Measurements from ENCODE around the gene CFAP65.

The CFAP65 gene

GRCh38 chr2:219010162-219010756, 31.1 kb downstream of the CFAP65 start:
- DNase-seq: no peak

GRCh38 chr2:219009294-219009693, 32.0 kb downstream of the CFAP65 start:
- no peak for DNase-seq

GRCh38 chr2:219003979-219004378, 37.3 kb downstream of the CFAP65 start:
- no peak for DNase-seq

GRCh38 chr2:219003267-219003634, 38.1 kb downstream of the CFAP65 start:
- DNase-seq: no peak

- DNase-seq: no peak
Observed at GRCh38 chr2:219002395-219003266, 38.7 kb downstream of the CFAP65 start.

- DNase-seq: no peak
Observed at GRCh38 chr2:219001577-219002394, 39.5 kb downstream of the CFAP65 start.

- no peak for DNase-seq
Observed at GRCh38 chr2:219001100-219001576, 40.2 kb downstream of the CFAP65 start.

- no peak for DNase-seq
Observed at GRCh38 chr2:219000569-219000960, 40.8 kb downstream of the CFAP65 start.

- no peak for DNase-seq
Observed at GRCh38 chr2:218999881-219000568, 41.3 kb downstream of the CFAP65 start.

- no peak for DNase-seq
Observed at GRCh38 chr2:218999021-218999880, 42.1 kb downstream of the CFAP65 start.

- no peak for DNase-seq
Observed at GRCh38 chr2:218998414-218999002, 42.8 kb downstream of the CFAP65 start.

- DNase-seq: no peak
Observed at GRCh38 chr2:218997731-218998130, 43.6 kb downstream of the CFAP65 start.

- peak; percentile 54 for DNase-seq
Observed at GRCh38 chr2:218996937-218997336, 44.4 kb downstream of the CFAP65 start.

- DNase-seq: no peak
Observed at GRCh38 chr2:218995972-218996711, 45.2 kb downstream of the CFAP65 start.

- no peak for DNase-seq
Observed at GRCh38 chr2:218995561-218995960, 45.8 kb downstream of the CFAP65 start.

GRCh38 chr2:218993345-218994315, 47.7 kb downstream of the CFAP65 start, which contains the start of gene CRYBA2:
TSS of gene CRYBA2 (minus strand) at chr2:218993422. CDS start at chr2:218993176, 246 bp downstream.
- no peak for DNase-seq

- no peak for DNase-seq
Observed at GRCh38 chr2:218992703-218993344, 48.5 kb downstream of the CFAP65 start.

GRCh38 chr2:218992196-218992595, 49.1 kb downstream of the CFAP65 start:
- DNase-seq: no peak

- no peak for DNase-seq
Observed at GRCh38 chr2:218991674-218992168, 49.6 kb downstream of the CFAP65 start.
